ENCODE data around the gene C5AR1.

C5AR1 gene

DNA sequence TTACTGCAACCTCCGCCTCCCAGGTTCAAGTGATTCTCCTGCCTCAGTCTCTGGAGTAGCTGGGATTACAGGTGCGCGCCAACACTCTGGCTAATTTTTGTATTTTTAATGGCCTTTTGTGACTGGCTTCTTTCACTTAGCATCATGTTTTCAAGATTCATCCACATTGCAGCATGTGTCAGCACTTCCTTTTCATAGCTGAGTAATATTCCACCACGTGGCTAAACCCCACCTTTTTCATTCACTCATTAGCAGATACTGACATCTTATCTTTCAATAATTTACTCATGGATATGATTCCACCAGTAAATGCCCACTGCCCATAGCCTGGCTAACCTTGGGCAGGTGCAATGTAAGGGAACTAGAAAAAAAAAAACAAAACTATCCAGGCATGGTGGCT, 6.9 kb downstream of the C5AR1 start:
- no peak for DNase-seq (ENCODE audit: low read depth)

DNA sequence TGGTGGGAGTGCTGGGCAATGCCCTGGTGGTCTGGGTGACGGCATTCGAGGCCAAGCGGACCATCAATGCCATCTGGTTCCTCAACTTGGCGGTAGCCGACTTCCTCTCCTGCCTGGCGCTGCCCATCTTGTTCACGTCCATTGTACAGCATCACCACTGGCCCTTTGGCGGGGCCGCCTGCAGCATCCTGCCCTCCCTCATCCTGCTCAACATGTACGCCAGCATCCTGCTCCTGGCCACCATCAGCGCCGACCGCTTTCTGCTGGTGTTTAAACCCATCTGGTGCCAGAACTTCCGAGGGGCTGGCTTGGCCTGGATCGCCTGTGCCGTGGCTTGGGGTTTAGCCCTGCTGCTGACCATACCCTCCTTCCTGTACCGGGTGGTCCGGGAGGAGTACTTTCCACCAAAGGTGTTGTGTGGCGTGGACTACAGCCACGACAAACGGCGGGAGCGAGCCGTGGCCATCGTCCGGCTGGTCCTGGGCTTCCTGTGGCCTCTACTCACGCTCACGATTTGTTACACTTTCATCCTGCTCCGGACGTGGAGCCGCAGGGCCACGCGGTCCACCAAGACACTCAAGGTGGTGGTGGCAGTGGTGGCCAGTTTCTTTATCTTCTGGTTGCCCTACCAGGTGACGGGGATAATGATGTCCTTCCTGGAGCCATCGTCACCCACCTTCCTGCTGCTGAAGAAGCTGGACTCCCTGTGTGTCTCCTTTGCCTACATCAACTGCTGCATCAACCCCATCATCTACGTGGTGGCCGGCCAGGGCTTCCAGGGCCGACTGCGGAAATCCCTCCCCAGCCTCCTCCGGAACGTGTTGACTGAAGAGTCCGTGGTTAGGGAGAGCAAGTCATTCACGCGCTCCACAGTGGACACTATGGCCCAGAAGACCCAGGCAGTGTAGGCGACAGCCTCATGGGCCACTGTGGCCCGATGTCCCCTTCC, 10.5 kb downstream of the C5AR1 start:
- DNase-seq (ENCODE audit: low read depth): no peak
- Histone ChIP-seq H3K27me3 (replicated peaks; ENCODE audit: control insufficient read depth, insufficient read depth, low read length) (peaks cover 16% of the 10 kb centered on the region), H3K4me3 (ENCODE audit: low read length) (no peak overlapping the region), H3K9me3 (ENCODE audit: control insufficient read depth, low read length) (peaks cover 5% of the 10 kb centered on the region), H3K36me3 (ENCODE audit: control insufficient read depth, insufficient read depth, low read length, severe bottlenecking) (no peaks in the 10 kb centered on the region), H3K9ac (ENCODE audit: low read length) (no peak overlapping the region), H3K4me1 (ENCODE audit: control insufficient read depth, insufficient read depth, low read length) (peaks cover 6% of the 10 kb centered on the region)

More for the DNA sequence above, 6.9 kb downstream of the C5AR1 start:
- Histone ChIP-seq H3K36me3 (ENCODE audit: control insufficient read depth, insufficient read depth, low read length, severe bottlenecking) (no peaks in the 10 kb centered on the region), H3K4me3 (ENCODE audit: low read length) (no peak overlapping the region), H3K4me1 (ENCODE audit: control insufficient read depth, insufficient read depth, low read length) (peaks cover 11% of the 10 kb centered on the region), H3K27me3 (replicated peaks; ENCODE audit: control insufficient read depth, insufficient read depth, low read length) (peaks cover 7% of the 10 kb centered on the region), H3K9ac (ENCODE audit: low read length) (no peak overlapping the region), H3K9me3 (ENCODE audit: control insufficient read depth, low read length) (peaks cover 2% of the 10 kb centered on the region)

GRCh38 chr19:47321630-47322029, 12.0 kb downstream of the C5AR1 start:
- peaks cover 5% of the 10 kb centered on the region for H3K9me3 ChIP-seq (ENCODE audit: control insufficient read depth, low read length)
- no peak for DNase-seq (ENCODE audit: low read depth)
- peaks cover 20% of the 10 kb centered on the region for H3K27me3 ChIP-seq (replicated peaks; ENCODE audit: control insufficient read depth, insufficient read depth, low read length)
- H3K4me3 ChIP-seq (ENCODE audit: low read length): no peak overlapping the region
- no peak overlapping the region for H3K9ac ChIP-seq (ENCODE audit: low read length)
- H3K4me1 ChIP-seq (ENCODE audit: control insufficient read depth, insufficient read depth, low read length): no peaks in the 10 kb centered on the region
- no peaks in the 10 kb centered on the region for H3K36me3 ChIP-seq (ENCODE audit: control insufficient read depth, insufficient read depth, low read length, severe bottlenecking)

- peaks cover 20% of the 10 kb centered on the region for H3K27me3 ChIP-seq (replicated peaks; ENCODE audit: control insufficient read depth, insufficient read depth, low read length)
- no peaks in the 10 kb centered on the region for H3K4me1 ChIP-seq (ENCODE audit: control insufficient read depth, insufficient read depth, low read length)
- H3K36me3 ChIP-seq (ENCODE audit: control insufficient read depth, insufficient read depth, low read length, severe bottlenecking): no peaks in the 10 kb centered on the region
- peaks cover 5% of the 10 kb centered on the region for H3K9me3 ChIP-seq (ENCODE audit: control insufficient read depth, low read length)
- DNase-seq (ENCODE audit: low read depth): no peak
- H3K9ac ChIP-seq (ENCODE audit: low read length): no peak overlapping the region
- no peak overlapping the region for H3K4me3 ChIP-seq (ENCODE audit: low read length)
Measured at GRCh38 chr19:47322058-47322457, 12.4 kb downstream of the C5AR1 start.

DNA sequence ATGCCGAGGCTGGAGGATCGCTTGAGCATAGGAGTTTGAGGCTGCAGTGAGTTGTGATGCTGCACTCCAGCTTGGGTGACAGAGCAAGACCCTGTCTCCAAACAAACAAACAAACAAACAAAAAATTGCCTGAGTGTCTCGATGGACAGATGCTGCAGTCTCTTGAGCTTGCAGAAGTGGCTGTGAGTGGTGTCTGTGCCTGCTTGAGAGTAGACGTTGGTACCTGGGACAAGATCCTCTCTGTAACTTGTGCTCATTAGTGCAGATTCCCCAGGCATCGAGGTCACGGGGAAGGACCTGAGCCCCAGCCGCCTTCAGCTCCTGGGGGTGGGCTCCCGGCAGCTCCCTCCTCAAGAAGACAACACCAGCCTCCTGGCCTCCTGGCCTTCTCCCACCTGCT, 13.7 kb downstream of the C5AR1 start:
- Histone ChIP-seq H3K36me3 (ENCODE audit: control insufficient read depth, insufficient read depth, low read length, severe bottlenecking) (no peaks in the 10 kb centered on the region), H3K4me3 (ENCODE audit: low read length) (no peak overlapping the region), H3K4me1 (ENCODE audit: control insufficient read depth, insufficient read depth, low read length) (no peaks in the 10 kb centered on the region), H3K27me3 (replicated peaks; ENCODE audit: control insufficient read depth, insufficient read depth, low read length) (peaks cover 20% of the 10 kb centered on the region), H3K9me3 (ENCODE audit: control insufficient read depth, low read length) (peaks cover 5% of the 10 kb centered on the region), H3K9ac (ENCODE audit: low read length) (no peak overlapping the region)
- DNase-seq (ENCODE audit: low read depth): no peak

- Histone ChIP-seq H3K9ac (ENCODE audit: low read length) (no peak overlapping the region), H3K9me3 (ENCODE audit: control insufficient read depth, low read length) (peaks cover 5% of the 10 kb centered on the region), H3K36me3 (ENCODE audit: control insufficient read depth, insufficient read depth, low read length, severe bottlenecking) (no peaks in the 10 kb centered on the region), H3K4me3 (ENCODE audit: low read length) (no peak overlapping the region), H3K27me3 (replicated peaks; ENCODE audit: control insufficient read depth, insufficient read depth, low read length) (peaks cover 20% of the 10 kb centered on the region), H3K4me1 (ENCODE audit: control insufficient read depth, insufficient read depth, low read length) (no peaks in the 10 kb centered on the region)
- no peak for DNase-seq (ENCODE audit: low read depth)
Measured at GRCh38 chr19:47323872-47324271, 14.2 kb downstream of the C5AR1 start.

DNA sequence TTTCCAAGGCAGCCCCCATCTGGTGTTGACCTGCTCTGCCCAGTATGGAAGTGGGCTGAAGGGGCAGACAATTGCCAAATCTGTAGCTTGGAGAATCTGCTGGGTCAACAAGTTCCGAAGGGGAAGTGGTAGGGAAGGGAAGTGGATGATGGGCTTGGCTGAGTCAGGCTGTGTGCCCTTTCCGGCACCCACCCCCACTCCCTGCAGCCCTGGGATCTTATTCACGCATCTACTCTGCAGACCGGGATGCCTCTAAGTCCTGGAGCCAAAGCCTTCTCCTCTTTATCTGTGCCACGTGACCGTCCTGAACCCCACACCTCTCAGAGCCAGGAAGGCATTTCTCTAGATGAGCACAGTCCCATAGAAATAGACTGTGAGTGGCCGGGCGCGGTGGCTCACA, 14.8 kb downstream of the C5AR1 start:
- DNase-seq (ENCODE audit: low read depth): no peak
- H3K9ac ChIP-seq (ENCODE audit: low read length): no peak overlapping the region
- H3K36me3 ChIP-seq (ENCODE audit: control insufficient read depth, insufficient read depth, low read length, severe bottlenecking): no peaks in the 10 kb centered on the region
- peaks cover 5% of the 10 kb centered on the region for H3K9me3 ChIP-seq (ENCODE audit: control insufficient read depth, low read length)
- no peak overlapping the region for H3K4me3 ChIP-seq (ENCODE audit: low read length)
- H3K4me1 ChIP-seq (ENCODE audit: control insufficient read depth, insufficient read depth, low read length): no peaks in the 10 kb centered on the region
- H3K27me3 ChIP-seq (replicated peaks; ENCODE audit: control insufficient read depth, insufficient read depth, low read length): peaks cover 19% of the 10 kb centered on the region

DNA sequence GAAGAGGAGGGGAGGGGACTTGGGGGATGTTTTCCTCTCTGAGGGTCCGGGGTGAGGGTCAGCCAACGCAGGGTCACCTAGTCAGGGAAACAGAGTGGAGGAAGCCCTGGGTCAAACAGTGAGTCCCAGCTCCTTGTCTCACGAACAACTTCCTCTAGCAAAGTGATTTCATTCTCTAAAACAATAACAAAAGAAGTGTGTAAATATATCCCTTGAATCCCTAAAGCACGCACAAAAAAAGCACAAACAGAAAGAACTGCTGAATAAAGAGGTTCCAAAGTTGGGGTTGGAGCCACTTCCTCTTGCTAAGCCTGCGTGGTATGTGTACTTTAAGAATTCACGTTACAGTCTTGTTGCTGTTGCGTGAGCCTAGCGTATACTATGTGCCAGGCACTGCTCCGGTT, 20.8 kb downstream of the C5AR1 start:
- H3K9me3 ChIP-seq (ENCODE audit: control insufficient read depth, low read length): no peaks in the 10 kb centered on the region
- H3K27me3 ChIP-seq (replicated peaks; ENCODE audit: control insufficient read depth, insufficient read depth, low read length): peaks cover 4% of the 10 kb centered on the region
- no peak overlapping the region for H3K9ac ChIP-seq (ENCODE audit: low read length)
- DNase-seq (ENCODE audit: low read depth): peak; percentile 23
- H3K4me1 ChIP-seq (ENCODE audit: control insufficient read depth, insufficient read depth, low read length): peaks cover 7% of the 10 kb centered on the region
- H3K4me3 ChIP-seq (ENCODE audit: low read length): no peak overlapping the region
- H3K36me3 ChIP-seq (ENCODE audit: control insufficient read depth, insufficient read depth, low read length, severe bottlenecking): no peaks in the 10 kb centered on the region

- Histone ChIP-seq H3K9ac (ENCODE audit: low read length) (no peak overlapping the region), H3K27me3 (replicated peaks; ENCODE audit: control insufficient read depth, insufficient read depth, low read length) (peaks cover under 1% of the 10 kb centered on the region), H3K9me3 (ENCODE audit: control insufficient read depth, low read length) (no peaks in the 10 kb centered on the region), H3K4me3 (ENCODE audit: low read length) (no peak overlapping the region), H3K36me3 (ENCODE audit: control insufficient read depth, insufficient read depth, low read length, severe bottlenecking) (no peaks in the 10 kb centered on the region), H3K4me1 (ENCODE audit: control insufficient read depth, insufficient read depth, low read length) (peaks cover 7% of the 10 kb centered on the region)
- DNase-seq (ENCODE audit: low read depth): no peak
Measured at GRCh38 chr19:47331490-47331889, 21.8 kb downstream of the C5AR1 start.

DNA sequence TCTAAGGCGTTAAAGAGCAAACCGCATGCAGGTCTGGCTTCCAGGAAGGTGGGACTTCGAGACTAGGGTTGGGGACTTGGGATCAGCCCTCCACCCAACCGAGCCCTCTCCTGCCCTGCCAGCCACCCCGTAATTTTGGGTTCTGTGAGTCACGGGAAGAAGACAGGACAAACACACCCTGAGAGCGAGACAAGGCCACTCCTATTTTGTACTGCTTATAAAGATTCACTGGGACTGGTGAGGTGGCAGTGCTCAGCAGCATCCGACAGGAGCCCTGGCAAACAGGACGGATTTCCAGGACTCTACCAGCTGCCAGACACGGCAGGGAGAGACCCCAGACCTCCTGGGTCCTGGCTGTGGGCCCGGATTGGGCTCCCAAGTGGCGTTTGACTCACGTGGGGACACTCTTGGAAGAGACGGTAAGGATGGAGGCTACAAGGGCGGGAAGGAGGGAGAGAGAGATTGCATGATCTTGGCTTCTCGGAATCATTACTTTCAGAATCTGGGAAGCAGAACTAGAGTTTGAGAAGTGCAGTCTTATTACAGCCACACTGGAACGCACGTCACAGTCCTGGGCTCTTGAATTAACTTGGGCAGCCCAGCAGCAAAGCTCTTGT, 22.4 kb downstream of the C5AR1 start, which contains the start of gene C5AR2:
TSS of gene C5AR2 (plus strand) at position 245 of the 617 bp plus-strand sequence. CDS start 8,625 bp downstream, outside the sequence.
- H3K9me3 ChIP-seq (ENCODE audit: control insufficient read depth, low read length): no peaks in the 10 kb centered on the region
- peak within 1 kb of the TSS; percentile 65 for H3K4me3 ChIP-seq (ENCODE audit: low read length)
- no peak for DNase-seq (ENCODE audit: low read depth)
- H3K27me3 ChIP-seq (replicated peaks; ENCODE audit: control insufficient read depth, insufficient read depth, low read length): no peaks in the 10 kb centered on the region
- no peaks in the 10 kb centered on the region for H3K36me3 ChIP-seq (ENCODE audit: control insufficient read depth, insufficient read depth, low read length, severe bottlenecking)
- H3K9ac ChIP-seq (ENCODE audit: low read length): peak within 1 kb of the TSS; percentile 59
- peaks cover 7% of the 10 kb centered on the region for H3K4me1 ChIP-seq (ENCODE audit: control insufficient read depth, insufficient read depth, low read length)

Measured in adipocyte (in vitro differentiated cells).